Testis (tissue), 5 donors: ENCODE measurements around the gene BLMH. TPM values are rescaled to one million over a fixed set of nuclear protein-coding genes. Genes with fewer than 3 reads are reported as not detected.

Source experiments
- DNase-seq: peaks from one replicate; pipeline ENCODE4 v3.0.0-alpha.2; 2019
- H3K27ac ChIP-seq, 2 donors: fragments of 200-600 bp; sonication (generic); one replicate each; pipeline ENCODE4 v1.5.1; 2019
- H3K27me3 ChIP-seq: fragments of 200-600 bp; sonication (generic); one replicate; pipeline ENCODE4 v1.5.1; 2019
- H3K36me3 ChIP-seq: fragments of 200-600 bp; sonication (generic); one replicate; pipeline ENCODE4 v1.5.1; 2017; ENCODE audit warnings: low read depth; ENCODE audit errors: missing control alignments
- H3K4me1 ChIP-seq: fragments of 200-600 bp; sonication (generic); one replicate; pipeline ENCODE4 v1.5.1; 2019
- H3K4me3 ChIP-seq, 2 donors: fragments of 200-600 bp; sonication (generic); one replicate each; pipeline ENCODE4 v1.5.1; 2017 to 2019
- H3K9me3 ChIP-seq: fragments of 200-600 bp; sonication (generic); one replicate; pipeline ENCODE4 v1.5.1; 2017
- POLR2A ChIP-seq: fragments of 450-650 bp; IDR thresholded peaks from one replicate; pipeline ENCODE4 v1.6.1; 2017; ENCODE audit warnings: antibody characterized with exemption, mild to moderate bottlenecking, moderate library complexity
- WGBS, 2 donors: methylation state at CpG; one replicate each; pipeline ENCODE4 v1.1.5; 2018; 5-methylcytosine and 5-hydroxymethylcytosine counted together
- intact Hi-C: fragments of 100-400 bp; cut with DNase I; formaldehyde crosslinking; loops from one replicate; pipeline ENCODE4 v1.15.1; 2023; ENCODE audit warnings: low total_unique reads
- long read RNA-seq, 2 donors: transcript quantifications; one replicate each; lab custom pipeline, GENCODE V29; 2026
- polyA plus RNA-seq: library from polyadenylated mRNA; stranded (reverse); fragments of 350-450 nt; fragmentation: Illumina TruSeq; extraction: RNeasy Lipid Tissue Mini Kit (QIAGEN cat#74804); gene quantifications from one replicate; pipeline ENCODE4 v1.2.3, GENCODE V29; 2014; ENCODE audit warnings: low read depth, low replicate concordance; ENCODE audit not compliant: insufficient read depth
- total RNA-seq, 2 donors: library from RNA; depleted of rRNA; stranded (reverse); fragments of >200 nt; gene quantifications; one replicate each; pipeline ENCODE4 v1.2.3, GENCODE V29; 2016
- TF ChIP-seq, protein P1 (sequence below), 3 experiments: fragments of 450-650 bp in 2 of 3; fragments of 200-600 bp in 1 of 3; sonication (generic) in 1 of 3; IDR thresholded peaks; one replicate each; pipeline ENCODE4 v1.5.1; 2016 to 2019; ENCODE audit warnings: antibody characterized with exemption in 3 of 3, mild to moderate bottlenecking in 2 of 3, moderate library complexity in 1 of 3

BLMH gene
- 10 to 100 TPM; 46.9 to 54.9 TPM for total RNA-seq
- polyA plus RNA-seq: 36.4 TPM
- long read RNA-seq, donor 1, transcript BLMH-206 (1 exons, 2,079 nt): major isoform, 24 of 34 reads
- long read RNA-seq, donor 1, transcript BLMH-201 (12 exons, 2,365 nt): minor isoform, 8 of 34 reads
- long read RNA-seq, donor 1, partial matches to known transcripts: 0 of 34 reads
- long read RNA-seq, donor 1, other reads (novel, unspliced or antisense): 0 of 34 reads
- long read RNA-seq, donor 2, transcript BLMH-206 (1 exons, 2,079 nt): major isoform, 20 of 29 reads
- long read RNA-seq, donor 2, transcript BLMH-201 (12 exons, 2,365 nt): minor isoform, 9 of 29 reads
- long read RNA-seq, donor 2, partial matches to known transcripts: 0 of 29 reads
- long read RNA-seq, donor 2, other reads (novel, unspliced or antisense): 0 of 29 reads

DNA sequence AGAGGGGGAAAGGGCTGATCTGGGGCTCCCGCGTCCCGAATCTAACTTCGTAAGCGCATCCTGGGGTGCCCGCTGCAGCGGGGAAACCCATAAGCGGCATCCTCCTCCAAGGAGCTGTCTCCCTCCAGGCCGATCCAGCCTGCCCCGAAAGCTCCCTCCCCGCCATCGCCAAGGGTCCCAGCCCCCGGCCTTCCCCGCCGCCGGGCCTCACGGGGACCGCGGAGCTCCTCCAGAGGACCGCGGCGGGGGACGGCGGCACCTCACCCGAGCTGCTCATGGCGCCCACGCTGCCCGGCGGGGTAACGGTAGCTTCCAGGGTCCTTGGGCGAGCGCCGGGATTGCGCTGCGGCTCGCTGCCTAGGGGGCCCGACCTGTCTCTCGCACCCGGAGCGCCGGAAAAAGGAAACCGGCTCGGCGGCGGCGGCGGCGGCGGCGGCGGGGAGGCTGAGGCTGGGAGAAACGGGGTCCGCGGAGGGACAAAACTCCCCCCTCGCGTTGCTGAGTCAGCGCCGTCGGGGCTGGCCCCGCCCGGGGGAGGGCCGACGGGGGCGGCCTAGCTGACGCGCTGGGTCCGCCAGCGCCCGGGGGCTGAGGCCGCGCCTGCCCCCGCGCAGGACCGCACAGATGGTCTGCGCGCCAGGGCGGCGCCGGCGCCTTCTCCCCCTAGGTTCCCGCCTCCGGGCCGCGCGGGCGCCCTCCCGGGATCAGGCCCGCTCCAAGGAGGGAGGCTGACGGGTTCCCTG is at the start of gene BLMH:
BLMH (minus strand) TSS at position 402 of the 743 bp plus-strand sequence; CDS start at position 277, 125 bp downstream.
- TF ChIP-seq, protein P1, sequence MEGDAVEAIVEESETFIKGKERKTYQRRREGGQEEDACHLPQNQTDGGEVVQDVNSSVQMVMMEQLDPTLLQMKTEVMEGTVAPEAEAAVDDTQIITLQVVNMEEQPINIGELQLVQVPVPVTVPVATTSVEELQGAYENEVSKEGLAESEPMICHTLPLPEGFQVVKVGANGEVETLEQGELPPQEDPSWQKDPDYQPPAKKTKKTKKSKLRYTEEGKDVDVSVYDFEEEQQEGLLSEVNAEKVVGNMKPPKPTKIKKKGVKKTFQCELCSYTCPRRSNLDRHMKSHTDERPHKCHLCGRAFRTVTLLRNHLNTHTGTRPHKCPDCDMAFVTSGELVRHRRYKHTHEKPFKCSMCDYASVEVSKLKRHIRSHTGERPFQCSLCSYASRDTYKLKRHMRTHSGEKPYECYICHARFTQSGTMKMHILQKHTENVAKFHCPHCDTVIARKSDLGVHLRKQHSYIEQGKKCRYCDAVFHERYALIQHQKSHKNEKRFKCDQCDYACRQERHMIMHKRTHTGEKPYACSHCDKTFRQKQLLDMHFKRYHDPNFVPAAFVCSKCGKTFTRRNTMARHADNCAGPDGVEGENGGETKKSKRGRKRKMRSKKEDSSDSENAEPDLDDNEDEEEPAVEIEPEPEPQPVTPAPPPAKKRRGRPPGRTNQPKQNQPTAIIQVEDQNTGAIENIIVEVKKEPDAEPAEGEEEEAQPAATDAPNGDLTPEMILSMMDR (IDR thresholded peaks at IDR 0.05): no peak
- no peak for TF ChIP-seq POLR2A
- intact Hi-C loops: no loop called here
- Histone ChIP-seq H3K4me1 (peaks cover 12% of the 10 kb centered on the region), H3K9me3 (no peaks in the 10 kb centered on the region), H3K27ac (peak within 1 kb of the TSS; percentile 36 to 74), H3K36me3 (no peaks in the 10 kb centered on the region), H3K27me3 (no peaks in the 10 kb centered on the region), H3K4me3 (peak within 1 kb of the TSS; percentile 91 to 92)
- DNase-seq: peak; percentile 84
- 0% methylated on average over 3 to 32 of the region's 89 CpGs for WGBS, 2 donors

GRCh38 chr17:30340801-30341356 is 49.1 kb upstream of the BLMH start:
- 53 to 55% methylated on average over 6 of the region's 6 CpGs for WGBS, 2 donors
- H3K27ac ChIP-seq: no peak overlapping the region

GRCh38 chr17:30339086-30339485 is 47.3 kb upstream of the BLMH start:
- no peak for DNase-seq
- Histone ChIP-seq H3K27ac (no peak overlapping the region), H3K27me3 (no peaks in the 10 kb centered on the region), H3K4me3 (no peak overlapping the region), H3K36me3 (no peaks in the 10 kb centered on the region), H3K4me1 (peaks cover 8% of the 10 kb centered on the region), H3K9me3 (no peaks in the 10 kb centered on the region)
- TF ChIP-seq POLR2A: no peak
- TF ChIP-seq, protein P1 (IDR thresholded peaks at IDR 0.05): no peak
- intact Hi-C loops: no loop called here
- 82 to 87% methylated on average over 2 of the region's 2 CpGs for WGBS, 2 donors

More at GRCh38 chr17:30340801-30341356, 49.1 kb upstream of the BLMH start:
- H3K27me3 ChIP-seq: no peaks in the 10 kb centered on the region
- H3K36me3 ChIP-seq: no peaks in the 10 kb centered on the region
- intact Hi-C loops: no loop called here
- H3K9me3 ChIP-seq: no peaks in the 10 kb centered on the region
- H3K4me1 ChIP-seq: peaks cover 18% of the 10 kb centered on the region
- DNase-seq: no peak
- no peak for TF ChIP-seq POLR2A
- H3K4me3 ChIP-seq: no peak overlapping the region

DNA sequence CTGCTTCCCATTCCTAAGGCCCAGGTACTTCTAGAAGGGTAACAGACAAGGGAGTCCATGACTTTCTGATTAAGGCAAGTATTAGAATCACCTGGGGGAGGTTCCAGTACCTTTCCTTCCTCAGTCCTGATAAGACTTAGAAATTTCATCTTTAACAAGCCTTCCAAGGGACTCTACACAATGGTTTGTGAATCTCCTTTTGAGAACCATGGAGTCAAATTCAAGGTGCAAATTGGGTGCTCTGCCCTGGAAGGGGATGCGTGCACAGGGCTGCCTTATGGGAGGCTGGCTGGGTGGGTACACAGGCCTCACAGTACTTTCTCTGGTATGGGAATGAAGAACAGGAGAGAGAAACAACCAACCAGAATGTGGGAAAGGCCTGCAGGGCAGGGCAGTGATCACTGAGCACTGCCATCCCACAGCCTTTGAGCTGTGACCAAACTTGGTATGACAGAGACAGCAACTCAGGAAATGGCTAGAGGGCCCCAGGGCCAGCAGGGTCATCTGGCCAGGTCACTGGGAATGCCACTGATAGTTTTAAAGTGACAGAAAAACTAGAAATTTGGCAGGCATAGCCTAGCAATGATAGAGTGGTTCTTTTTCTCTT is 45.8 kb upstream of the BLMH start:
- TF ChIP-seq, protein P1 (IDR thresholded peaks at IDR 0.05): no peak
- no peak for TF ChIP-seq POLR2A
- 100% methylated on average over 1 of the region's 1 CpG for WGBS, 2 donors
- Histone ChIP-seq H3K4me3 (no peak overlapping the region), H3K4me1 (no peaks in the 10 kb centered on the region), H3K27ac (no peak overlapping the region), H3K36me3 (no peaks in the 10 kb centered on the region), H3K9me3 (no peaks in the 10 kb centered on the region), H3K27me3 (no peaks in the 10 kb centered on the region)
- intact Hi-C loops: no loop called here
- DNase-seq: no peak
